H9 (cell line): ENCODE data around the gene OR52I1. TPM values are rescaled to one million over a fixed set of nuclear protein-coding genes. Genes with fewer than 3 reads are reported as not detected.

Experiments
- DNase-seq: peaks from one replicate; pipeline ENCODE4 v3.0.0-alpha.2; 2017
- H2AFZ ChIP-seq: one replicate; pipeline ENCODE4 v1.6.1; 2013; ENCODE audit warnings: mild to moderate bottlenecking, low read length, control low read depth, moderate library complexity
- H2AK5ac ChIP-seq: 2 replicates; pipeline ENCODE4 v1.6.1; 2013; ENCODE audit warnings: low read length, control low read depth, mixed read lengths; ENCODE audit not compliant: insufficient read length
- H2BK120ac ChIP-seq: one replicate; pipeline ENCODE4 v1.6.1; 2013; ENCODE audit warnings: low read depth, mild to moderate bottlenecking, low read length, control low read depth, inconsistent platforms; ENCODE audit not compliant: poor library complexity, severe bottlenecking
- H2BK12ac ChIP-seq: 2 replicates; pipeline ENCODE4 v1.6.1; 2013; ENCODE audit warnings: low read length, control low read depth, mixed read lengths, low read depth; ENCODE audit not compliant: insufficient read length
- H2BK15ac ChIP-seq: 2 replicates; pipeline ENCODE4 v1.6.1; 2013; ENCODE audit warnings: low read depth, low read length, control low read depth
- H2BK20ac ChIP-seq: one replicate; pipeline ENCODE4 v1.6.1; 2013; ENCODE audit warnings: low read depth, mild to moderate bottlenecking, low read length, control low read depth, inconsistent platforms; ENCODE audit not compliant: poor library complexity, severe bottlenecking
- H2BK5ac ChIP-seq: 2 replicates; pipeline ENCODE4 v1.6.1; 2013; ENCODE audit warnings: low read length, control low read depth, mixed read lengths; ENCODE audit not compliant: insufficient read length
- H3K14ac ChIP-seq: 2 replicates; pipeline ENCODE4 v1.6.1; 2013; ENCODE audit warnings: low read length, control low read depth; ENCODE audit not compliant: insufficient read depth
- H3K18ac ChIP-seq: 2 replicates; pipeline ENCODE4 v1.6.1; 2013; ENCODE audit warnings: low read depth, mild to moderate bottlenecking, mixed read lengths, low read length, control low read depth; ENCODE audit not compliant: insufficient read length
- H3K23ac ChIP-seq: 2 replicates; pipeline ENCODE4 v1.6.1; 2013; ENCODE audit warnings: low read length, control low read depth, mixed read lengths, low read depth; ENCODE audit not compliant: insufficient read length
- H3K23me2 ChIP-seq: 2 replicates; pipeline ENCODE4 v1.6.1; 2013; ENCODE audit warnings: low read depth, mild to moderate bottlenecking, mixed read lengths, low read length, control low read depth; ENCODE audit not compliant: insufficient read length, poor library complexity, severe bottlenecking
- H3K27ac ChIP-seq: 2 replicates; pipeline ENCODE4 v1.5.1; 2013; ENCODE audit warnings: low read length, control low read depth, mixed read lengths, low read depth; ENCODE audit not compliant: insufficient read length
- H3K27me3 ChIP-seq: 2 replicates; pipeline ENCODE4 v1.6.1; 2013; ENCODE audit warnings: low read length, control low read depth, inconsistent platforms; ENCODE audit not compliant: insufficient read depth
- H3K4ac ChIP-seq: 2 replicates; pipeline ENCODE4 v1.6.1; 2013; ENCODE audit warnings: low read depth, mild to moderate bottlenecking, control low read depth, inconsistent platforms, low read length, moderate library complexity
- H3K4me1 ChIP-seq: 2 replicates; pipeline ENCODE4 v1.6.1; 2013; ENCODE audit warnings: low read length, control low read depth, inconsistent platforms; ENCODE audit not compliant: insufficient read depth
- H3K4me2 ChIP-seq: 2 replicates; pipeline ENCODE4 v1.6.1; 2013; ENCODE audit warnings: low read length, control low read depth, mixed read lengths; ENCODE audit not compliant: insufficient read length, insufficient read depth
- H3K56ac ChIP-seq: 2 replicates; pipeline ENCODE4 v1.6.1; 2013; ENCODE audit warnings: low read depth, mild to moderate bottlenecking, mixed read lengths, low read length, control low read depth; ENCODE audit not compliant: insufficient read length
- H3K79me1 ChIP-seq: 2 replicates; pipeline ENCODE4 v1.6.1; 2013; ENCODE audit warnings: low read depth, mild to moderate bottlenecking, moderate library complexity, low read length, control low read depth, inconsistent platforms; ENCODE audit not compliant: insufficient read depth, poor library complexity, severe bottlenecking
- H3K79me2 ChIP-seq: 2 replicates; pipeline ENCODE4 v1.6.1; 2013; ENCODE audit warnings: low read length, control low read depth, inconsistent platforms; ENCODE audit not compliant: insufficient read depth
- H3K9ac ChIP-seq: 2 replicates; pipeline ENCODE4 v1.6.1; 2013; ENCODE audit warnings: low read length, control low read depth, mixed read lengths; ENCODE audit not compliant: insufficient read length; ENCODE audit errors: extremely low read depth
- H3K9me3 ChIP-seq: one replicate; pipeline ENCODE4 v1.6.1; 2013; ENCODE audit warnings: low read depth, low read length, inconsistent platforms; ENCODE audit not compliant: control insufficient read depth
- H3T11ph ChIP-seq: one replicate; pipeline ENCODE4 v1.6.1; 2013; ENCODE audit warnings: mild to moderate bottlenecking, low read length, control low read depth, inconsistent platforms
- H4K20me1 ChIP-seq: one replicate; pipeline ENCODE4 v1.6.1; 2013; ENCODE audit not compliant: control insufficient read depth, insufficient read length, insufficient read depth
- H4K5ac ChIP-seq: 2 replicates; pipeline ENCODE4 v1.6.1; 2013; ENCODE audit warnings: low read depth, mild to moderate bottlenecking, mixed read lengths, low read length, control low read depth; ENCODE audit not compliant: insufficient read length
- H4K8ac ChIP-seq: replicated peaks from 2 replicates; pipeline ENCODE4 v1.6.1; 2013; ENCODE audit warnings: low read length, control low read depth, mixed read lengths, low read depth; ENCODE audit not compliant: insufficient read length
- H4K91ac ChIP-seq: 2 replicates; pipeline ENCODE4 v1.6.1; 2013; ENCODE audit warnings: low read depth, mild to moderate bottlenecking, moderate library complexity, mixed read lengths, low read length, control low read depth; ENCODE audit not compliant: insufficient read length
- H3K27ac Mint-ChIP-seq, 3 experiments: 2 replicates in 2 of 3; 3 replicates in 1 of 3; pipeline ENCODE4 v1.8.0; 2020 to 2021; ENCODE audit warnings: mixed read lengths in 3 of 3, mild to moderate bottlenecking in 1 of 3, moderate library complexity in 1 of 3
- H3K27me3 Mint-ChIP-seq: 2 replicates; pipeline ENCODE4 v1.8.0; 2021; ENCODE audit warnings: low read depth, mild to moderate bottlenecking, moderate library complexity, mixed read lengths
- H3K36me3 Mint-ChIP-seq, 3 experiments: 2 replicates in 2 of 3; 3 replicates in 1 of 3; pipeline ENCODE4 v1.8.0; 2020 to 2021; ENCODE audit warnings: low read depth in 3 of 3, mixed read lengths in 3 of 3; ENCODE audit not compliant: insufficient read depth in 1 of 3
- H3K4me1 Mint-ChIP-seq, 2 experiments: 2 replicates each; pipeline ENCODE4 v1.8.0; 2020; ENCODE audit warnings: mixed read lengths in 2 of 2
- H3K4me3 Mint-ChIP-seq, 2 experiments: 2 replicates in 1 of 2; 3 replicates in 1 of 2; pipeline ENCODE4 v1.8.0; 2020 to 2021; ENCODE audit warnings: mild to moderate bottlenecking in 2 of 2, mixed read lengths in 2 of 2, moderate library complexity in 1 of 2
- H3K9me3 Mint-ChIP-seq, 2 experiments: 2 replicates in 1 of 2; 3 replicates in 1 of 2; pipeline ENCODE4 v1.8.0; 2020; ENCODE audit warnings: mild to moderate bottlenecking in 2 of 2, mixed read lengths in 2 of 2, moderate library complexity in 1 of 2
- WGBS: extraction: QIAGEN DNeasy Blood & Tissue Kit; methylation state at CpG from one replicate; pipeline ENCODE4 v1.1.7; 2013; ENCODE audit warnings: missing lambda C conversion rate, low lambda C conversion rate, mixed read lengths; ENCODE audit not compliant: insufficient read length; ENCODE audit errors: extremely low coverage; 5-methylcytosine and 5-hydroxymethylcytosine counted together
- total RNA-seq: library from RNA; stranded (reverse); gene quantifications from 2 replicates; pipeline ENCODE4 v1.2.1, GENCODE V29; 2021
- TF ChIP-seq, protein P1 (sequence below): fragments of 200-600 bp; sonication (generic); conservative IDR thresholded peaks from 3 replicates; pipeline ENCODE4 v1.8.0; 2021; ENCODE audit warnings: antibody characterized with exemption, mild to moderate bottlenecking

OR52I1 gene
- total RNA-seq, 1 experiment from 2014 or later: not detected

DNA sequence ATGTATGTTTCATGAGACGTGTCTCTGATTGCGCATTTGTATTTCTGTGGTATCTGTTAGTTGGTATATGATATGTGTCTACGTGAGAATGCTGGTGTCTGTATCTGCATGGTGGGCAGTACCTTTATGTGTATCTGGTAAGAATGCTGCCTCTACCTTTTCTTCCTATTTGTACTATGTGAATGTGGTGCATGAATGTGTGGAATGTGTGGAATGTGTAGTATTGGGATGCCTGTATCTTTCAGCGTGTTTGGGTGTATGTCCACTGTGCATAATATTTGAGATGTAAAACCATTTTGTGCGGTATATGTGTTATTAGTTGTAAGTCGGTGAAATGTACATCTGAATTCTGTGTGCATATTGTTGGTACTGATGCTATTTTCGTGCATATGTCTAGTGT is 47.7 kb downstream of the OR52I1 start:
- no peaks in the 10 kb centered on the region for H3K9me3 ChIP-seq
- H3K36me3 Mint-ChIP-seq: no peaks in the 10 kb centered on the region
- H3K4me1 ChIP-seq: no peaks in the 10 kb centered on the region
- peaks cover 3 to 11% of the 10 kb centered on the region in 2 experiments; a peak in 3 of 4 replicates for H3K4me1 Mint-ChIP-seq
- TF ChIP-seq, protein P1, sequence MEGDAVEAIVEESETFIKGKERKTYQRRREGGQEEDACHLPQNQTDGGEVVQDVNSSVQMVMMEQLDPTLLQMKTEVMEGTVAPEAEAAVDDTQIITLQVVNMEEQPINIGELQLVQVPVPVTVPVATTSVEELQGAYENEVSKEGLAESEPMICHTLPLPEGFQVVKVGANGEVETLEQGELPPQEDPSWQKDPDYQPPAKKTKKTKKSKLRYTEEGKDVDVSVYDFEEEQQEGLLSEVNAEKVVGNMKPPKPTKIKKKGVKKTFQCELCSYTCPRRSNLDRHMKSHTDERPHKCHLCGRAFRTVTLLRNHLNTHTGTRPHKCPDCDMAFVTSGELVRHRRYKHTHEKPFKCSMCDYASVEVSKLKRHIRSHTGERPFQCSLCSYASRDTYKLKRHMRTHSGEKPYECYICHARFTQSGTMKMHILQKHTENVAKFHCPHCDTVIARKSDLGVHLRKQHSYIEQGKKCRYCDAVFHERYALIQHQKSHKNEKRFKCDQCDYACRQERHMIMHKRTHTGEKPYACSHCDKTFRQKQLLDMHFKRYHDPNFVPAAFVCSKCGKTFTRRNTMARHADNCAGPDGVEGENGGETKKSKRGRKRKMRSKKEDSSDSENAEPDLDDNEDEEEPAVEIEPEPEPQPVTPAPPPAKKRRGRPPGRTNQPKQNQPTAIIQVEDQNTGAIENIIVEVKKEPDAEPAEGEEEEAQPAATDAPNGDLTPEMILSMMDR: no peak
- H3K4me3 Mint-ChIP-seq: no peak overlapping the region
- H4K20me1 ChIP-seq: no peaks in the 10 kb centered on the region
- no peaks in the 10 kb centered on the region for H3K27me3 ChIP-seq
- H3K9ac ChIP-seq: no peak overlapping the region
- no peak overlapping the region for H2BK15ac ChIP-seq
- no peaks in the 10 kb centered on the region for H3K23me2 ChIP-seq
- no peak overlapping the region for H3K27ac ChIP-seq
- WGBS: 100% methylated on average over 2 of the region's 7 CpGs
- no peak for DNase-seq
- no peak overlapping the region for H2BK5ac ChIP-seq
- peak overlapping the region in 1 of 3 experiments; percentile 48; a peak in 1 of 7 replicates for H3K27ac Mint-ChIP-seq
- H3K79me2 ChIP-seq: no peaks in the 10 kb centered on the region
- no peak overlapping the region for H4K5ac ChIP-seq
- no peak overlapping the region for H3K14ac ChIP-seq
- no peaks in the 10 kb centered on the region for H3K79me1 ChIP-seq
- H3K4ac ChIP-seq: no peak overlapping the region
- H3K9me3 Mint-ChIP-seq: no peaks in the 10 kb centered on the region
- peaks cover 1% of the 10 kb centered on the region for H3K27me3 Mint-ChIP-seq
- H3T11ph ChIP-seq: no peak overlapping the region
- no peak overlapping the region for H2AFZ ChIP-seq
- no peak overlapping the region for H2BK20ac ChIP-seq
- no peak overlapping the region for H2BK120ac ChIP-seq
- no peak overlapping the region for H3K56ac ChIP-seq
- no peak overlapping the region for H2BK12ac ChIP-seq
- no peak overlapping the region for H2AK5ac ChIP-seq
- H3K23ac ChIP-seq: no peak overlapping the region
- H3K4me2 ChIP-seq: no peak overlapping the region
- no peak overlapping the region for H3K18ac ChIP-seq
- no peak overlapping the region for H4K91ac ChIP-seq
- H4K8ac ChIP-seq: no peak overlapping the region
